Activated naive CD4-positive, alpha-beta T cell treated with anti-CD3 and anti-CD28 coated beads, Interleukin-2, amount 50 U/mL, for 16 hours (primary cell): Measurements from ENCODE around the gene GPR108.

Experiments used
- DNase-seq: peaks from one replicate; pipeline ENCODE4 v3.0.0-alpha.2; 2020

Gene GPR108

DNA sequence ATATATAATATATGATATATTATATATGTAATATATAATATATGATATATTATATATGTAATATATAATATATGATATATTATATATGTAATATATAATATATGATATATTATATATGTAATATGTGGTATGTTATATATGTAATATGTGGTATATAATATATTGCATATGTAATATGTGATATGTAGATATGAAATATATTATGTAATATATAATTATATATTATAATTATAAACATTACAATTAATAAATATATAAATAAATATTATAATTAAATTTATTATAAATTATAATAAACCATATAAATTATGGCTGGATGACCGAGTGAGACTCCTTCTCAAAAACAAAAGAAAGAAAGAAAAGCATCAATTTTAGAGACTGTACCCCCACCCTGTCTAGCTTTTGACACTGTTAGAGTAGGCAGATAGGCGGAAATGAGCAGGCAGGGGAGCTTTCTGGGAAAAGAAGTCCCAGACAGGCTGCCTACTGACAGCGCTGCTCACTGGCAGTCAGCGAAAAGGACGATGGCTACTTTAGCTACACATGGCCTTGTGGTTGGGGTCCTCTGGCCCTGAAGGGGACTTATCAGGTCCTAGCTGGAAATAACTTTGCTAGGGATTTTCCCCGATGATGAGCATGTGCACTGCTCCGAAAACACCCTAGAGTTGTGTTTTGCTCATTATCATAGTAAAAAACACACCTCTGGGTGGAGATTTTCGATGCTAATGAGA lies 36.6 kb downstream of the GPR108 start:
- no peak for DNase-seq

DNA sequence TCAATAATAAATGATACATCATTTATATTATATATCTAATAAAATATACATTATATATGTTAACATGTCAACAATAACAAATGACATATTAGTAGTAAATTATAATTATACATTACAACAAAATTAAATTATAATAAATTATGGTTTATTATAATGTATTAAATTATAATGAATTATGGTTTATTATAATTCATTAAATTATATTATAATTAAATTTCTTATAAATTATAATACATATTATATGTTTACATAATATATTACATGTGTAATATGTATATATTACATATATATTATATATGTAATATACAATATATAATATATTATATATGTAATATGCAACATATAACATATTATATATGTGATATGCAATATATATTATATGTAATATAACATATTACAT lies 37.4 kb downstream of the GPR108 start:
- DNase-seq, result no peak

DNA sequence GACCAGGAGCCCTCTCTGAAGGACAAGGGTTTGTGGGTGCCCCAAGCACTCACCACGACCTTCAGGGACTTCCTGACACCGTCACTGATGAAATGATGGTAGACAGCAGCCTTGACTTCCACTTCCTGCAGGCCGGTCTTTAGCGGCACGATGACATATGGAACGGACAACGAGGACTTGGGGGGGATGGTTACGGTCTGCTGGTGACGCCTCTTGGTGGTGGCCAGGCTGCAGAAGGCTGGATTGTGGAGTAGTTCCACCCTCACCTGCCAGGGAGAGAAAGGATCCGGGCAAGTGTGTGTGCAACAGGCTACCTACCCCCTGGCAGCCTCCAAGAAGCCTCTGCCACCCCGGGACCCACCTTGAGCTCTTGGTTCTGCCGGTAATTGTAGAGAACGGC lies 40.1 kb downstream of the GPR108 start:
- DNase-seq, result no peak

- no peak for DNase-seq
Measured at GRCh38 chr19:6696239-6696820, 41.0 kb downstream of the GPR108 start.

- no peak for DNase-seq
Measured at GRCh38 chr19:6694147-6694815, 43.1 kb downstream of the GPR108 start.

- no peak for DNase-seq
Measured at GRCh38 chr19:6693681-6694080, 43.7 kb downstream of the GPR108 start.

- no peak for DNase-seq
Measured at GRCh38 chr19:6693056-6693471, 44.3 kb downstream of the GPR108 start.

DNA sequence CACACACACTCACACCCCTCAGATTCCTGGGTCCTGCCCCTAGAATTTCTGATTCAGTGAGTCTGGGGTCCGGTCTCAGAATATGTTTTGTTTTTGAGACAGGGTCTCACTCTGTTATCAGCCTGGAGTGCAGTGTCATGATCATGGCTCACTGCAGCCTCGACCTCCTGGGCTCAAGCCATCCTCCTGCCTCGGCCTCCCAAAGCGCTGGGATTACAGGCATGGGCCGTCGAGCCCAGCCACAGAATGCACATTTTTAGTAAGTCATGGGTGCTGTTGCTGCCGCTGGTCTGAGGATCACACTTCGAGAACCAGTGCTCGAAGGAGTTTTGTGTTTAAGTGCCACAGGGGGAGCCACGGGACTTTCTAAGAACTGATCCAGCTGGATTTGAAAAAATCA lies 45.4 kb downstream of the GPR108 start:
- DNase-seq, result no peak

- DNase-seq, result no peak
Measured at GRCh38 chr19:6691342-6691741, 46.0 kb downstream of the GPR108 start.

GRCh38 chr19:6690160-6690885 lies 47.1 kb downstream of the GPR108 start:
- no peak for DNase-seq

DNA sequence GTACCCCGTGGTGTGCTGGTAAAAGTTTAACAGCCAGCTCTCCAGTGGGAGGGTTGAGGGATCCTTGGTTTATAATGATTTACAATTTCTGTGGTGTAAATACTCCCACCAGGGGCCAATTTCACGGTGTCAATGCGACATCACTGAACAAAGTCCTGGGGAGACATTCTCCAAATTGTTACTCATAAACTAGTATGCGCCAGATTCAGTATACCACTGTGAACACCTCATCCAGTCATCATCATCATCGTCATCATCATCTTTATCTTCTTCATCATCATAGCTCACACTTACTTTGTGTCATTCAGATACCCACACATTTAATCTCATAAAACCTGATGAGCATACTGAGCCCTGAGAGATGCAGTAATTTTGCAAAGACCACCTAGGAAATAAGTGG lies 50.3 kb downstream of the GPR108 start:
- DNase-seq, result no peak

- no peak for DNase-seq
Measured at GRCh38 chr19:6686628-6686975, 50.8 kb downstream of the GPR108 start.

DNA sequence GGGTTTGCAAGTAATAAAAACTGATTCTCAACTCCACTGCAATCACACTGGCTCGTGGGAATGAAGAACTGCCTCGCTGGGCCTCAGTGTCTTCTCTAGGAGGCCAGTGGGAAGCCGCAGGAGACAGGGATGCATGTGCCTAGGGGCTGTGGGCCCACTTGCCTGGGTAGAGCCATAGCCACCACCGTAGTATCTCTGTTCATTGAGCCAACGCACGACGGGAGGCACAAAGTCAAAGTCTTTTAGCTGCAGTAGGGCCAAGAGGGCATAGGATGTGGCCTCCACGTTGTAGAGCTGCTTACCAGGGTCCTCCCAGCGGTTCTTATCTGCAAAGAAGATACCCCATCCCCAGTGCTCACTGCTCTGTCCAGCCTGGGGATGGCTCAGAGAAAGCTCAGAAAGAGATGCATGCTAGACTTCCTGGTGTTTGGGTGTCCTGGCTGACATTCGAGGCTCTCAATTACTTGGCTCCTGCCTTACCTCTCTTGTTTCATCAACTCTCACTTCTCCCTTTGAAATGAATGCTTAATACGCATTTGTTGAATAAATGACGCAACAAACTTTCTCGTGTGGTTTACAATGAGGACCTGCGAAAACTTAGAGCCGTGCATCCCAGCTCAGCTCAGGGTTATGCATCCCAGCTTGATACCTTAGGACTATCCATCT lies 51.3 kb downstream of the GPR108 start:
- no peak for DNase-seq

DNA sequence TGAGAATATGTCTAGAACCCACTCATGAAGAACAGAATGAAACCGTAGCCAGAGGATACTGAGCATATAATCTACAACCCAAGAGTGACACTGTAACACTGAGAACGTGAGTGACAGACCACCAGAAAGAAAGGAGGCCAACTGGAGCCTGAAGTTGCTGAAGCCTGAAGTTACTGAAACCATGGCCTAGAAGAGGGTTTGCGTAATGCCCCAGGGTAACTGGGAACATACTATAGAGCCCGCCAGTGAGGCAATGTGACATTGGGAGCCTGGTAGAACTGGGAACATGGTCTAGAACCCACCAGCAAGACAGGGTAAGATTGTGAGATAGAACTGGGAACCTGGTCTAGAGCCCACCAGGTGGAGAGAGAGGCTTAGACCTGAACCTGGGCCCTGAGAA lies 51.9 kb downstream of the GPR108 start:
- no peak for DNase-seq

- no peak for DNase-seq
Measured at GRCh38 chr19:6683971-6684370, 53.4 kb downstream of the GPR108 start.

GRCh38 chr19:6682607-6683128 lies 54.7 kb downstream of the GPR108 start:
- no peak for DNase-seq

GRCh38 chr19:6680141-6680540 lies 57.2 kb downstream of the GPR108 start:
- DNase-seq, result no peak
